GM04503 (cell line): ENCODE measurements around the gene ALDH3B1.

Source experiments
- DNase-seq: peaks from one replicate; pipeline ENCODE4 v3.0.0-alpha.2; 2012; ENCODE audit warnings: low read depth

Gene ALDH3B1

GRCh38 chr11:68013611-68014156, 3.6 kb downstream of the ALDH3B1 start:
- no peak for DNase-seq

DNA sequence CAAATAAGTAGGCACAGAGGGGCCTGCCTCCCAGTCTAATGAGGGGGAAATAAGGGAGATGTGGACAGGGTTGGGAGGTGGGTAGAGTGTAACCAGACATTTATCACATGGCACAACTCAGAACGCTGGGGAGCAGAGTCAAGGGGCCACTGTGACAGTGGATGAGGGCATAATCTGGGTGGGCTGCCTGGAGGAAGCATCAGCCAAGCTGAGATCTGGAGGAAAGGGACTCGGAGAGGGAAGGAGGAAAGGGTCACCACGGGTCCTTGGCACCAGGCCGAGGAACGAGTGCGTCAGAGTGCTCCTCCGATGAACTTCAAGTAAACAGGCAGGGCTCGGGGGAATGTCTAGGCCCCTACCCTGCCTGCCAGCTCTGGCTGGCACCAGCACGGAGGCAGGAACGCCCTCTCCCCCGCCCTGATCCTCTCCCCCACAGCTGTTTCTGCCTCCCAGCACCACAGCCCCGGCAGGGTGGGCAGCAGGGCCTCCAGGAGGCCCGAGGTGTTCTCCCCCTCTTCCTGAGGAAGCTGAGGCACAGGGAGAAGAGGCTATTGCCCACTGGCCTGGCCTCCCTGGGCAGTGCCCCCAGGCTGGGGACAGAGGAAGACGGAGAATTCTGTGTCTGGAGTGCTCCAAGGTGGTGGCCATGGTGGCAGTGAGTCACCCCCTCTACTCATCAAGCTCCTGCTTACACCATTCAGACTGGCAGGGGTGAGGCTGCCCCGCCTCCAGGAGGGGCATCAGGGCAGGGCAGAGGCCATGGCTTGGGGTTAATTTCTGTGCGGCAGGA, 4.2 kb downstream of the ALDH3B1 start:
- peak; percentile 31 for DNase-seq

DNA sequence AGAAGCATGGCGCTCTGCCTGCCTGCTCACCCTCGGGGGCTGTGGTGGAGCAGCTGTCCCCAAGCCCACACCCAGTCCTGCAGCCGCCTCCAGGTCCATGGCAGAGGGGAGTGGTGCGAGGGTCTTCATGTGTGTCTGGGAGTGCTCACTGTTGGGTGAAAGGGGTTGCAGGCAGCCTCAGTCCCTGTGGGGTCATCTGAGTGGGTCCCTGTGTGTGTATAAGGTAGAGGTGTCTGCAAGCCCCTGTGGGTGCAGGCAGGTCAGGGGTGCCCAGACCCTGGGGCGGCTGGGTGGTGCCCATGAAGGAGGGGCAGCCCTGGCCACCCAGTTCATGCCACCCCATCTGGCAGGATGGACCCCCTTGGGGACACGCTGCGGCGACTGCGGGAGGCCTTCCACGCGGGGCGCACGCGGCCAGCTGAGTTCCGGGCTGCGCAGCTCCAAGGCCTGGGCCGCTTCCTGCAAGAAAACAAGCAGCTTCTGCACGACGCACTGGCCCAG, 4.9 kb downstream of the ALDH3B1 start:
- no peak for DNase-seq

DNA sequence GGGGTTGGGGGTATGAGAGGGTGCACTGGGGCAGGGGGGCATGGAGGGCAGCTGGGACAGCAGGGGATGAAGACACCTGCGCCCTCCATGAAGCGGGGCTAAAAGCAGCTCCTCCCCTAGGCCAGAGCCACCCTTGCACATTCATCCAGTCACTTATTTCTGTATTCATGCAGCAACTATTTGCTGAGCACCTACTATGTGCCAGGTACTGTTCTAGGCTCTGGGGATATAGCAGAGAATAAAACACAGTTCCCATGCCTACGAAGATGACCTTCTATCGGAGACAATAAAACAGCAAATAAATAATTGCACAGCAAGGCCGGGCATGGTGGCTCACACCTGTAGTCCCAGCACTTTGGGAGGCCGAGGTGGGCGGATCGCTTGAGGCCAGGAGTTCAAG, 5.3 kb downstream of the ALDH3B1 start:
- DNase-seq = no peak

DNA sequence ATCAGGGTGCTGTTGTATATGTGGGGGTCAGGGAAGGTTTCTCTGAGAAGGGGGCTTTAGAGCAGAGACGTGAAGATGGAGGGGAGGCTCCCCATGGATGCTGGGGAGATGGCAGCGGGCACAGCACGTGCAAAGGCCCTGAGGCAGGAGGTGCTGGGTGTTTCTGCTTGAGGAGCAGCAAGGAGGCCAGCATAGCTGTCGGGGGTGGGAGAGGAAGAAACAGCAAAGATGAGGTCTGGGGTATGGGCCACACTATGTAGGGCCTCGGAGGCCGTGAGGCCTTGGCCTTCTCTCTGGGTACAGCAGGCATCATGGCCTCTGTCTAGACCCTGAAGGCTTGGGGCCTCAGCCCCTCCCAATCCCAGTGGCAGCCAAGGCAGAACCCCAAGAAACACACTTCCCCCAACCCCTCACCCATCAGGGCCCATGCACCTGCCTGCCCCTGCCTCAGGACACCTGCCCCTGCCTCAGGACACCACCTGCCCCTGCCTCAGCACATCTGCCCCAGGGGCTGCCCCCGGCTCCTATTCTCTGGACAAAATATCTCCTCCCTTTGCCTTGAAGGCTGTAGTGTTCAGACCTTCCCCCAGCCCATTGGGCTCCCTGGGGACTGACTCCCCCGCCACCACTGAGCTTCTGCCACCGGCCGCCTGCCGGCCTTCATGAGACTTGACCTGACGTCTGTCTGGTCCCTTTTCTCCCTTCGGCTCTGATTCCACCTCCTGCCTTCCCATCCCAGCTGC, 6.2 kb downstream of the ALDH3B1 start:
- no peak for DNase-seq

DNA sequence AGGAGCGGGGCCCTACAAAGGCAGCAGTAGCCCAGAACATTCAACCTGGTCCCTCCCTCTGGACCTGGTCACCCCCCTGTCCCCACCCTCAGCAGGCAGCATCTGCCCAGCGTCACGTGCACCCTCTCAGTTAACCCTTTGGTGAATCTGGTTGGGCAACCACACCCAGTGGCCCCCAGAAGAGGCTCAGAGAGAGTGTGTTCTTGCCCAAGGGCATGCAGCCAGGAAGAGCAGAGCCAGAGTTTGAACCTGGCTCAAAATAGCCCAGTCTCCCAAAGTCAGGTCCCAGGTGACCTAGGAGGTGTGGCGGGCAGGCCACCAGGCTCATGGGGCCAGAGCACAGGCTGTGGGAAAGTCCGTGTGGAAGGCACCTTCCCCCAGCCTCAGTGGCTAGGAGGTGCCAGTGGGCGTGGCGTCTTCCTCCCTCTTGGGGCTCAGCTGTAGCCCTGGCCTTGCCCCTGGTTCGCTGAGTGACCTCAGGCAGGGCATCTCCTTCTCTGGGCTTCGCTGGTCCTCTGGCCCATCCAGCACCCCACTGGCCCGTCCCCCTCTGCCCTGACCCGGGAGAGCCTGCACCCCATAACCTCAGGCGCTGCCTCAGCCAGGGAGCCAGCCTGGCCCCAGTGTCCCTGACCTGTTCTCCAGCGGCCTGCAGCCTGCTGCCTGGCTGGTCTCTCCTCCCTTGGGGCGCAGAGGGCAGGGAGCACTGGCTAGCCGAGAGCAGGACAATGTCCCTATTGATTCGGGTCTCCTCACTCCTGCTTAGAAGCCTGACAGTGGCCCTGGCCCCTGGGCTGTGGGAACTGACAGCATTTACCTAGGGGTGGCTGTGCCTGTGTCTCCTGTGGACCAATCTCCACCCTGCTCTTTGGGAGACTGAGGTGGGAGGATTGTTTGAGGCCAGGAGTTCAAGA, 7.0 kb downstream of the ALDH3B1 start:
- DNase-seq = no peak

DNA sequence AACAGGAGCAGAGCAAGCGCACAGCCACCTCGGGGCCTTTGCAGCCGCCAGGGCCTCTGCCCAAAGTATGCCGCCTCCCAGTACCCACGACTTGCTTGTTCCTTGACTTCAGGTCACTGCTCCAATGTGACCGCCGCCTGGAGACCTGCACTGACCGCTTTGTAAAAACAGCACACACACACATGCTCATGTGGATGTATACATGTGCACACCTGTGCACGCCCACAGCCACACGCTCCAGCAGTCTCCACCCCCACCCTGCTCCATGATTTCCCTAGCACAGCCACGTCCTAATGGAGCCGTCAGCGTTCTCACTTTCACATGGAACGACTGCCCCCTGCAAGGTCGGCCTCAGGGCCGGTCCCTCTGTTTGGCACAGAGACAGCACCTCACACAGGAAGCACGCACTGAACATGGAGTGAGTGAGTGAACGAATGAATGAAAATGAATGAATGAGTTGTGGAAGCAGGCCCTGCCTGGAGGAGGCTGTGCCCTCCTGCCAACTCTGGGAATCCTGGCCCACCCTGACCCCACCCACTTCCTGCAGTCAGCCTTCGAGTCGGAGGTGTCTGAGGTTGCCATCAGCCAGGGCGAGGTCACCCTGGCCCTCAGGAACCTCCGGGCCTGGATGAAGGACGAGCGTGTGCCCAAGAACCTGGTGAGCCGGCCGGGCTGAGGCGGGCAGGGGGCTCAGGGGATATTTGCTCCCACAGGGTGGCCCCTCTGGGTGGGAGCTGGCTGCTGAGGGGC, 8.0 kb downstream of the ALDH3B1 start:
- DNase-seq = no peak

GRCh38 chr11:68018730-68019190, 8.6 kb downstream of the ALDH3B1 start:
- DNase-seq = no peak

- no peak for DNase-seq
Measured at GRCh38 chr11:68019486-68019885, 9.4 kb downstream of the ALDH3B1 start.

DNA sequence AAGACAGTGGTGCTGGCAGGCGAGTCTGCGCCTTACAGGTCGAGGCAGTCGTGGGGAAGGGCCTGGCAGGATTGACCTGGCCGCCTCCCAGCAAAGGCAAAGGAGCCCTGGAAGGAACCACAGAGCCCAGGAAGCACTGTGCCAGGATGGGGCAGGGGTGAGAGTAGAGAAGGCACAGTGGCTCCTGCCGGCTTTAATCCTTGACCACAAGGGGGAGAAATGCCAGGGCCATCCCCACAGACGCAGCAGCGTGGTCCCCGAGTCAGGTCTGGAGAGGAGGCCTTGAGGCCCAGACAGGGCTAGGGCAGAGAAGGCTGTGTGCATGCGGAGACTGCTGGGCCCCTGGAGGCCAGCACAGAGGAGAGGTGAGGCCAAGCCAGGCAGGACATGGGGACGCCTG, 10.4 kb downstream of the ALDH3B1 start:
- DNase-seq = no peak

- no peak for DNase-seq
Measured at GRCh38 chr11:68021167-68021787, 11.2 kb downstream of the ALDH3B1 start.

DNA sequence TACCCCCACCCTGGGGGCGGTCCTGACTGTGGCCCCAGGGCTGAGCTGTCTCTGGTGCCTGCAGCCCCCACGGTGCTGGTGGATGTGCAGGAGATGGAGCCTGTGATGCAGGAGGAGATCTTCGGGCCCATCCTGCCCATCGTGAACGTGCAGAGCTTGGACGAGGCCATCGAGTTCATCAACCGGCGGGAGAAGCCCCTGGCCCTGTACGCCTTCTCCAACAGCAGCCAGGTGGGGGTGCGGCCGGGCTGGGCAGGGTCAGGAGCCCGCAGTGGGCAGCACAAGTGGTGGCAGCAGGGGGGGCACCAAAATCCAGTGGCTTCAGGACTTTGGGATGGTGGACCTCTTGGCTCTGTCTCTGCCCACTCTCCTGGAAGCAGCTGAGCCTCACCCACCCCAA, 12.4 kb downstream of the ALDH3B1 start:
- no peak for DNase-seq

- no peak for DNase-seq
Measured at GRCh38 chr11:68024508-68024907, 14.4 kb downstream of the ALDH3B1 start.

- no peak for DNase-seq
Measured at GRCh38 chr11:68025047-68025446, 14.9 kb downstream of the ALDH3B1 start.

DNA sequence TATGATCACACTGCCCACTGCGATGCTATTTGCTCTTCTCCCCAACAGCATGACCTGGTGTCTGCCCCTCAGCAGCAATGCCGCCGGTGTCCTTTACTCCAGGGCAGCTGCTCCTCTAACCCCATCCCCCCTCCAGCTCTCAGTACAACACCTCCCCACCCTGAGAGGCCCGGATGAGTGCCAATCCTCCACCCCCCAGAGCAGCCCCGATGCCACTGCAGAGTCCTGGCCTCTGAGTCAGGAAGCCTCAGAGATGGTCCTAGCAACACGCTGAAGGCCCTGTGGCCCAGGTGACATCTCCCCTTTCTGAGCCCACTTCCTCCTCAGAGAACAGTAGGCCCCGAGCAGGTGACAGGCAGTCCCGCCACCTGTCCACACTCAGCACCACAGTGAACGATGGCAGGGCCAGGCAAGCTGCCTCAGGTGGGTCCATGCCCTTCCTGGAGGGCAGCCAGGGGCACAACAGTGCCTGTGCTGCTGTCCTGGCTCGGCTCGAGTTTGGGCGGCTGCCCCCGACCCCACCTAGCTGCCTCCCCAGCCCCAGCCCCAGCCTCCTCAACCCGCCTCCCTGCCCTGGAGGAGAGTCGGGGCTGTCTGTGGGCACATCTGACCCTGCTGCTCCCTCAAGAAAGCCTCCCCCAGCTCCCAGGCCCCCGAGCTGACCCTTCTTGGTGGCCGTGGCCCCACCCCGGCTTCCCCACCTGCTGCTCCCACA, 16.4 kb downstream of the ALDH3B1 start:
- DNase-seq = no peak

GRCh38 chr11:68027667-68028066, 17.5 kb downstream of the ALDH3B1 start:
- no peak for DNase-seq

DNA sequence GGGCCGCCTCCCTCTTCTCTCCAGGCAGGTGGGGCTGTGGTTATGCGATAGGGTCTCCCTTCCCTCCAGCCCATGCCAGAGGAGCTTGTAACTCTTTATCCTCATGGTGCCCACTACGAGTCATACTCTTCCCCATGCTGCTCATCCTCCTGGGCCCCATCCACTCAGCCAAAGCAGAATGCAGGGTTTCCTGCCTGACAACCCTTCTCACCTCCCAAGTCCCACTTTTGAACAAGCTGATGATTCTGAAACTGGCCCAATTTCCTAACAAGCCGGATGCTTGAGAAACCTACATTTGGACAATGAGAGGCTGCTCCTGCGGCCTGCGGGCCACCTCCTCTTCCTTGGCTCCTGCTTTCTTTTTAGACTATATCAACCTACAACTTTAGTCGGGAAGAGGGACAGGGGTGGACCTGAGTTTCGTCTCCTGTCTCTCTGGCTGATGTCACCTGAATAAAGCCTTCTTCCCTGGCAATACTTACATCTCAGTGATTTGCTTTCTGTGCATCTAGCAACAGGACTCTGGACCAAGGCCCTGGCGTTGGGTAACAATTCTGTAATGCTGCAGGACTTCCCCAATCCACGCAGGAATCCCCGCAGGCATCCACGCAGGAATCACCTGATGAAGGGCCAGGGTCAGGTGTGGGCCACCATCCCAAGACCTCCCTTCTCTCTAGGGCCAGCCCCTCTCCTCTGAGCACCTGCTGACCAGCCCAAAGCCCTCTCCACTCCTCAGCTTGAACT, 18.8 kb downstream of the ALDH3B1 start:
- no peak for DNase-seq

- peak; percentile 96 for DNase-seq
Measured at GRCh38 chr11:68030318-68031143, 20.4 kb downstream of the ALDH3B1 start, which contains the start of gene NDUFS8. Gene NDUFS8 (plus strand): TSS chr11:68030681. CDS start chr11:68032152, 1,471 bp downstream.
